GM19043 (cell line): ENCODE data around the gene TMEM205.
"Not testable (repeated sequence)": the region's sequence is repeated elsewhere in the genome, so short reads cannot be mapped to it uniquely, and the experiment has no call there.

ENCODE experiments used
- ATAC-seq: cut with Tn5 transposase; IDR thresholded peaks from one replicate; pipeline ENCODE4 v1.9.1; 2021; ENCODE audit warnings: low read depth; ENCODE audit not compliant: unreplicated experiment

The TMEM205 gene

DNA sequence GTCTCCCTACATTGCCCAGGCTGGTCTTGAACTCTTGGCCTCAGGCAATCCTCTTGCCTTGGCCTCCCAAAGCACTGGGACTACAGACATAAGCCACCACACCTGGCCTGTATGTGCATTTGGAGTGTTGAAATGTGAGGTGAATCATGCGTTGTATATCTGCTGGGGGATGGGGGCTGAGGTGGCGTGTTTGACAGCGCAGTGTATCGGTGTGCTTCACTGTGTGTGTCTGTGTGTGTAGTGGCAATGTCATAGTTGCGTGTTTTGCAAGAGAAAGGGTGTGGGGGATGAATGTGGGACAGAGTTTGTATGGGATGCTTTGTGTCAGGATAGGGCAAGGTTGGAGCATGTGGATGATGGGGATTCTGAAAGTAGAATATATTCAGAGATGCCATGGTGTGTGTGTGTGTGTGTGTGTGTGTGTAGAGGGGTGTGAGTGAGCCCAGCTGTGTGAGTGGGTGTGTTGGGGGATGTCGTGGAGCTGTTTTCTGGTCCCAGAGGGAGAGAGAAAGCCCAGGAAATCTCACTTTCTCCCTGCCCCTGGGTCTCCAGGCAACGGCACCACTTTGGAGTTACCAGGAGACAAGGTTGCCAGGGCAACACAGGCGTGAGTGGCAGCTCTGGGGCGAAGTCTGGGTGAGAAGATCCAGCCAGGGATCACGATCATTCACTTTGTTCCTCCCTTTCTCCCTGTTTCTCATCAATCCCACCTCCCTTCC, 27.3 kb upstream of the TMEM205 start:
- ATAC-seq = no peak

DNA sequence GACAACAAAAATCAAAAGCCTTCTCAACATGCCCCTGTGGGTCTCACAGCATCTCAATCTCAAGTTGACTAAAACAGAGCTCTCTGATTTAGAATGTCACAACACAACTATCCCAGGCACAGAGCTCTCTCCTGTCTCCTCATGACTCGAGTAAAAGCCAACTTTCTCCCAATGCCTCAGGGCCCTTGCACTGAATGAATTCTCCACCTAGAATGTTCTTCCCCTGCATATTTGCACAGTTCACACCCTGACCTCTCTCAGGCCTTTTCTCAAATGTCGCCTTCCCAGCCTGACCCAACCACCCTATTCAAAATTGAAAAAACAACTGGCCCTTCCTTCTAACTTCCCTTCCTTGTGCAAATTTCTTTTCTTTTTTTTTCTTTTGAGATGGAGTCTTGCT, 24.7 kb upstream of the TMEM205 start:
- no peak for ATAC-seq

DNA sequence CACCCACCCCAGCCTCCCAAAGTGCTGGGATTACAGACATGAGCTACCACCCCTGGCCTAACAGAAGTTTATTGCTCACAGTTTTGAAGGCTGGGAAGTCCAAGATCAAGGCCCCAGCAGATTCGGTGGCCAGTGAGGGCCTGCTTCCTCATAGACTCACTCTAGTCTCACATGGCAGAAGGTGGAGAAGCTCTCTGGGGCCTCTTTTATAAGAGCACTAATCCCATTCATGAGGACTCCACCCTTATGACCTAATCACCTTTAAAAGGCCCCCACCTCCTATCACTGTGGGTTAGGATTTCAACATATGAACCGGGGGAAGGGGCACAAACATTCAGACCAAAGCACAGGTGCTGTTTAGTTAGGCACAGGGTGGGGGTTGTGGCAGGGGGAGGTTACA, 21.5 kb upstream of the TMEM205 start:
- no peak for ATAC-seq

DNA sequence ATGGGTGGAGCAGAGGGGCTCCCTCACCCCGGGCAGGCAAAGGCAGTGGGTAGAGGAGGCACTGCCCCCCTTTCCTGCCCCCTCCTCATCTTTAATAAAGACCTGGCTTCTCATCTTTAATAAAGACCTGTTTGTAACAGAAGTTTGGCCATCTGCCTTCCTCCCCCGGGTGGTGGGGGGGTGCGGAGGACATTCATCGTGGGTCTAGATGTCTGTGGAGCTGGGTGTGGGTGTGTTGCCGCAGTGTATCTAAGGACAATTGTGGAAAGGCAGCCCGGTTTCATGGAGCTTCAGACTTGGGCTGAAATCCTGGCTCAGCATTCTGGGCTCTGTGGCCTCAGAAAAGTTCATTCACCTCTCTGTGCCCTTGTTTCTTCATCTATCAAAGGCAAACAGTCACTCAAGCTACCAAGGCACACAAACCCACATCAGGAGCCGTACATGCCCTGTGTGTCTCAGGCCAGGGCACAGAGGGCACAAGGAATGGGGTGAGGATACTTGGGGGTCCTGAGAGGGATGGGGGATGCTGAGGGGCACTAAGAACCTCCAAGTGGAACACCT, 19.6 kb upstream of the TMEM205 start:
- ATAC-seq = no peak

DNA sequence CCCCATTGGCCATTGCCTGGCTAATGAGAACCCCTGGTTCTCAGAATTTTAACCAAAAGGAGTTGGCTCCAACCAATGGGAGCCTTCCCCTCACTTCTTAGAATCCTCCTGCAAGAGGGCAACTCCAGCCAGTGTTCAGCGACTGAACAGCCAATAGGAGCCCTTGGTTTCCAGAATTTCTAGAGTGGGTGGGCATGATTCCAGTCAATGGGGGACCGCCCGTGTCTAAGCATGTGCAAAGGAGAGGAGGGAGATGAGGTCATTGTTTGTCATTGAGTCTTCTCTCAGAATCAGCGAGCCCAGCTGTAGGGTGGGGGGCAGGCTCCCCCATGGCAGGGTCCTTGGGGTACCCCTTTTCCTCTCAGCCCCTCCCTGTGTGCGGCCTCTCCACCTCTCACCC, 18.9 kb upstream of the TMEM205 start:
- no peak for ATAC-seq

DNA sequence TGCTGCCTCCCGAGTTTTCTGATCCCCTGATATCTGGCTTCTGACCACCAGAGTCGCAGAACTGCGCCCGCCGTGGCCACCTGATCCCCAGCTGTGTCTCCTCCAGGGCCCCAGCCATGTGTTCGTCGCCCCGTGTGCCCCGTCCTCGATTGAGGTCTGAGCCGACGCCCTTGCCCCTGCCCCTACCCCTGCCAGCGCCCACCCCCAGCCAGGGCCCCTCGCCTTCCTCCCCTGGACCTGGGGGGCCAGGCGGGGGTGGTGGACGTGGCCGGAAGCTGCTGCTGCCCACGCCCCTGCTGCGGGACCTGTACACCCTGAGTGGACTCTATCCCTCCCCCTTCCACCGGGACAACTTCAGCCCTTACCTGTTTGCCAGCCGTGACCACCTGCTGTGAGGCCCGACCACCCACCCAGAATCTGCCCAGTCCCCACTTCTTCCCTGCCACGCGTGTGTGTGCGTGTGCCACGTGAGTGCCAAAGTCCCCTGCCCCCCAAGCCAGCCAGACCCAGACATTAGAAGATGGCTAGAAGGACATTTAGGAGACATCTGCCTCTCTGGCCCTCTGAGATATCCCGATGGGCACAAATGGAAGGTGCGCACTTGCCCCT, 18.3 kb upstream of the TMEM205 start:
- ATAC-seq = no peak

DNA sequence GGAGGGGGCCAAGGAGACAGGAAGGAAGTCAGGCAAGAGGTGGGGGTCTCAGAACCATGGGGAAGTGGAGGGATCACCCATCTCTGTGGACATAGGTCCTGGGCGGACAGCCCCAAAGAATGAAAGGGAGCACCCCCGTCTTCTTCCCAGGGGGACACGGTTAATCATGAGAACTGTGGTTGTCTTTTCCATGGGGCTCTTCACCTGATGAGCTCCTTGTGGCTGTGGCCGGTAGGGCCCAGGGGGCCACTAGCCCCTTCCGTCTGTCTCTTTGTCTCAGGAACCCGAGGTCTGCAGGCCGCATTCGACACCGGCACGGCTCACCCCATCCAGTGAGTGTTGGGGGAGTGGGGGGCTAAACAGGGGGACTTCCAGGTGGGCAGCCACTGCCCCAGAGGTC, 17.8 kb upstream of the TMEM205 start:
- ATAC-seq = no peak

DNA sequence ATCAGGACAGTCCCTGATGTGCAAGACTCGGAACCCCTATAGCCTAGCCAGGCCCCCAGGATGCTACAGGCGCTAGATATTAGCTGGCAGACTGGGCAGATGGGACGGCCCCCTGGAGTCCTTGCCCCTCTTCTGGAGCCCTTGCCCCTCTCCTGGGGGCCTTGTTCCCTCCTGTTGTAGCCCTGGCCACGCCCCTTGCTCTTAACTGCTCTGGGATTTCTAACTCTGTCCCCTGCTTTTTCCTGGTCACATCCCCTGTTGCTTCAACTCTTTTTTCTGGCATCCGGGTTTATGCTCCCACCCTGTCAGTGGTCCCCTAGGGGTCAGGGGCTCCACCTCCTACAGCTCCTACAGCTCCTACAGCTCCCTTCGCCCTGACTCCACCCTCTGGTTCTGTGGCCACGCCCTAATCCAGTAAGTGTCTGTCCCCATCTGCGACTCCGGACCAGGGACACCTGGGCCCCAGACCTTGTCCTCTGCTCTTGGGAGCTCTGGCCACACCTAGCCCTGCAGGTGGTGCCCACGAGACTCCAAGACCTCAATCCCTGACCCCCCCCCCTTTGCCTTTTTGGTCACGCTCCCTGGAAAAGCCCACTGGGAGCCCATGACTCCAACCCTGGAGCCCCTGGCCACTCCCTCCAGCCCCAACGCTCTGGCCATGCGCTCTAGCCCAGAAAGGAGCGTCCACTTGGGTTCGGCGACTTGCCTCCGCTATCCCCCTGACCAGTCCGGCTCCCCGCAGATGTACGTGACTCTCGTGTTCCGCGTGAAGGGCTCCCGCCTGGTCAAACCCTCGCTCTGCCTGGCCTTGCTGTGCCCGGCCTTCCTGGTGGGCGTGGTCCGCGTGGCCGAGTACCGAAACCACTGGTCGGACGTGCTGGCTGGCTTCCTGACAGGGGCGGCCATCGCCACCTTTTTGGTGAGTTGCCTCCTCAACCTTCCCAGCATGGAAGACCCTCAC, 16.0 kb upstream of the TMEM205 start:
- no peak for ATAC-seq

DNA sequence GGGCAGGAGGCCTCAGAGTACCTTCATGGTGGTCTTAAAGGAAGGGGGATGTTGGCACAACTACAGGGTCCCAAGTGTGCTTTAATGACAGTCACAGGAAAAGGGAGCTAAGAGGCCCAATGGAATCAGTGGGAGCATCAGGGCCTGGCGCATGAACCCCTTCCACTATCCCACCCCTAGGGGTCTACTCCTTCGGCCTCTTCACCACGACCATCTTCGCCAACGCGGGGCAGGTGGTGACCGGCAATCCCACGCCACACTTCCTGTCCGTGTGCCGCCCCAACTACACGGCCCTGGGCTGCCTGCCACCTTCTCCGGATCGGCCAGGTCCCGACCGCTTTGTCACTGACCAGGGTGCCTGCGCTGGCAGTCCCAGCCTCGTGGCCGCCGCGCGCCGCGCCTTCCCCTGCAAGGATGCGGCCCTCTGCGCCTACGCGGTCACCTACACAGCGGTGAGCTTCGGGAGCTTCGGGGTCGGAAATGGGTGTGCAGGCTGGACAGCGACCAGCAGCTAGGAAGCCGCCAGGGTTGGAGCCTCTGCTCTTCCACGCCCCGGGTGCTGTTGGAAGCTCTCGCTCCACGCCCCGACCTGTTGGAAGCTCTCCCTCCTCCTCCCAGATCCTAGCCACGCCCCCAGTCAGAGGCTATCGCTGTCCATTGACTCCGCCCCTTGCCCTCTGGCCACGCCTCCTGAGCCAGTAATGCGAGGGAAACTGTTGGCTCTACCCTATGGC, 15.1 kb upstream of the TMEM205 start:
- ATAC-seq = no peak

DNA sequence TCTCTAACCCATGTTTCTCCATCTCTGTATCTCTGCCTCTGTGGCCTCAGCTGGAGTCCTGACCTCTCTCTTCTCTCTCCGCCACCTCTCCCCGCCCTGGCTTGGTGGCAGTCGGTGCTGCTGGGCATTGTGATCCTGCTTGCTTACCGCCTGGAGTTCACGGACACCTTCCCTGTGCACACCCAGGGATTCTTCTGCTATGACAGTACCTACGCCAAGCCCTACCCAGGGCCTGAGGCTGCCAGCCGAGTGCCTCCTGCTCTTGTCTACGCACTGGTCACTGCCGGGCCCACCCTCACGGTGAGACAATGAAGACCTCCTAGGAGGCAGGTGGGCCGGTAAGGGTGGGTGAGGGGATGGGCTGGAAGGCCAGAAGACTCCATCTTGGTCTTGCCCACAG, 13.4 kb upstream of the TMEM205 start:
- ATAC-seq = no peak

DNA sequence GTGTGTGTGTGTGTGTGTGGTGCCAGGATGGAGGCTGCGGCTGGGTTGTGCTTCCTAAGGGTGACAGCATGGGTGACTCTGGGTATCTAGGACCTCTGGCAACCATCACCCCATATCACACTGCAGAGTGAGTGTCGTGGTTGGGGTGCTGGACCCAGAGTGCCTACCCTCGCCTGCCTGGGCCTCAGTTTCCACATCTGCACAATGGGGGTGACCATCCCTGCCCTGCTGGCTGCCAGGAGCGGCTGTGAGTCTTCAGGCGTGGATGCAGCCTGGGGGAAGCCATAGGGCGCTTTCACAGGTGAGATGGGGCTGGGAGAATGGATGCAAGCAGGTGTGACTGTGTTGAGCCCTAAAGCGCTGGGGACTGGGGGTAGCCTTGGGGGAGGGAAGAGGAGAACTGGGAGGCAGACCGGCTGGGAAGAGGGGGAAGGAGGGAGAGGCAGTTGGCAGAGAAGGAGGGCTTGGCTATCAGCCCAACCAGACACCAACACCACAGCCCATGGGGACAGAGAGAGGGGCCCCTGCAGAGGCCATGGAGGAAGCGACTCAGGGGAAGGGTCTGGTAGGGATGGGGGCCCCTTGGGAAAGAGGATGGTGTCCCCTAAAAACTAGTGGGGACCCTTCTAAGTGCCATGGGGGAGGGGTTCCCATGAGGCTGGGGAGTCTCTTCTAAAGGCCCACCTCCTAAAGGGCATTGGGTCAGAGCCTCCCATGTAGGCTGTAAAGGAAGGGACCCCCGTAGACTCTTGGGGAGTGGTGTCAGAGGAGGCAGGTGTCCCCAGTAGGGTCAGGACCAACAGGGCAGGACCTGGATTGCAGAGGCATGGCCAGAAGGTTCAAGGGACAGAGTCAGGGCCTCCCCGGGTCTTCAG, 10.8 kb upstream of the TMEM205 start:
- ATAC-seq = no peak

DNA sequence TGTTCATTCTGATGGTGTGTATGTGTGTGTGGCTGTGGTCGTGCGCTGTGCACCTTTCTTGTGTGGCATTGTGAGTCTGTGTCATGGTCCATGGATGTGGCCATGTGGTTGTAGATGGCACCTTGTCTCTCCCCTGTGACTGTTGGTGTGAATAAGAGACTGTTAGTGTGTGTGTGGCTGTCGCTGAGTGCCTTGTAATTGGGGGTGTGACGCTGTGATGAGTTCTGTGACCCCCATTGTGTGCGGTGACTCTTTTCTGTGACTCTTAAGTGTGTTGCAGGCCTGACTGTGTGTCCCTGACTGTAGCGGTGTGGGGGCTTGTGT, 10.0 kb upstream of the TMEM205 start:
- no peak for ATAC-seq

DNA sequence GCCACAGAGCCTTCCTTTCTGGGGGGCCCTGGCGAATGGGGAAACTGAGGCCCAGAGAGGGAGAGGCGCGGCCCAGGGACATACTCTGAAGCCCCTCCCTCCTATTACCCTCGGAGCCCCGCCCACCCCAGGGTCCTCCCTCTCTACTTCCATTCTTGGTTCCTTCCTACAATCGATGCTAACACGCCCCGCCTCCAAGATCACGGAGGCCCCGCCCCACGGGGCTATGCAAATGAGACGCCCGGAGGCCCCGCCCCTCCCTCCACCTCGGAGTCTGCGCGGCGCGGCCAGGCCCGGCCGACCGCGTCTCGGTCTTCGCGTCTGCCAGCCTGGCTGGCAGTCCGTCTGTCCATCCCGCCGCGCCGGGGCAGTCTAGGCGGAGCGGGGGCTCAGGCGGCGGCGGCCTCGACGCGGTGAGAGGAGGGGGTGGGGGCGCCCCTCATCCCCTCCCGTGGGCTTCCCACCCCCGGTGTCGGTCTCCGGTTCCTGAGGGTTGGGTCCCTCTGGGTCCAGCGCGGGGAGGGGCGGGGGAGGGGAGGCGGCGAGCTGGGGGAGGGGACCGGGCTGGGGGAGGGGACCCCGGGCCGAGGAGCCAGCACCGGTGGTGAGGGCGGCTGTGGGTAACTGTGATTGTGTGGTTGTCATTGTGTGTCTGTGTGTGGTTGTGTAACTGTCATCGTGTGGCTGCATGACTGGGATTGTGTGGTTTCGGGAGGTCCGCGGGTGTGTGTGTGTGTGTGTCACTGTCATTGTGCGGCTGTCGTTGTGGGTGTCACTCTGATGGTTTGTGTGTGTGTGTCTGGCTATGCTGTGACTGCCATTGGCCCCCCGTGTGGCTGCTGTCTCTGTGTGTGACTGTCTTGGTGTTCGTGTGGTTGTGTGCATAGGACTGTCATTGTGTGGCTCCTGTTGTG, 9.3 kb upstream of the TMEM205 start, which contains the start of gene PLPPR2:
TSS of gene PLPPR2 (plus strand) at position 273 of the 914 bp plus-strand sequence. CDS start 2,242 bp downstream, outside the sequence.
- no peak for ATAC-seq

DNA sequence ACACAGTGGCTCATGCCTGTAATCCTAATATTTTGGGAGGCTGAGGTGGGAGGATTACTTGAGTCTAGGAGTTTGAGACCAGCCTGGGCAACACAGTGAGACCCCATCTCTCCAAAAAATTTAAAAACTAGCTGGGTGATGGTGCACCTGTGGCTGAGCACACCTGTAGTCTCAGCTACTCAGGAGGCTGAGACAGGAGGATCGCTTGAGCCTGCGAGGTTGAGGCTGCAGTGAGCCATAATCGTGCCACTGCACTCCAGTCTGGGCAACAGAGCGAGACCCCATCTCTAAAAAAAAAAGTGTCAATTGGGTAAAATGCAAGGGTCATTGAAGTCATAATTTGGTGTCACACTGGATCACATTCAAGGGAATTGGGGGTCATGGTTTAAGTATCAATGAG, 8.0 kb upstream of the TMEM205 start:
- not testable (repeated sequence) for ATAC-seq

DNA sequence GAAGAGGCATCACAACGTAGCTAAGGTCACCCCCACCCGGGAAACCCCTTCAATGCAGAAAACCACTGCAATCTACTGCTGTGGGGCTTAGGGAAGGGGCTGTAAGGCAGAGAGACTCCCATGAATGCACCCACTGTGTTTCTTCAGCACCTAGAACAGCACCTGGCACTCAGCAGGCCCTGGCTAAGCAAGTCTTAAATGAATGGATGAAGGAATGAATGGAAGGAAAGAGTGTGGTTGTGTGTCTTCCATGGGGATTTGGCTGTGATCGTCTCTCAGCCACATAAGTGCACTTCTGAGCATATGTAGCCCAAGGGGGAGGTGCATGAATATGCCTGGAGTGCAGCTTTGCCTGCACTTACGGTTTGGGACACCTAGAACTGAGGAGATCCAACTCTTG, 3.1 kb upstream of the TMEM205 start:
- no peak for ATAC-seq

DNA sequence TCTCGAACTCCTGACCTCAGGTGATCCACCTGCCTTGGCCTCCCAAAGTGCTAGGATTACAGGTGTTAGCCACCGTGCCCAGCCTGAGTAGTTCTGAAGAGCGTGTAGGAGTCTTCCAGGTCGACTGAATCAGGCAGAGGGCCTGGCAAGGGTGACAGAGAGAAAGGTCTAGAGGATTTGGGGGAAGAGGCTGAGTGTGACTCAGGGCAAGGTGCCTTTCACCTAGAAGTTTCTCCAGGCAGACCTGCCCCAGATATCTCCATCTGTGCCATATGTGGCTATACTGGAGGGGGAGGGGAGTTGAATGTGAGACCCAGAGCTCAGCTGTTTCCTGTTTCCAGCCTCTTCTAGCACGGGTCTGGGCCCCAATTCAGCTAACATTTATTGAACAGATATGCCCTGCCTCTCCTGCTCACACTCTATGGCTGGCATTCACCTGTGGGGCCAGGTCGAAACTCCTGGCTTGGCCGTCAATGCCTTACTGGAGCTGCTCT, 1.5 kb upstream of the TMEM205 start:
- ATAC-seq = no peak

DNA sequence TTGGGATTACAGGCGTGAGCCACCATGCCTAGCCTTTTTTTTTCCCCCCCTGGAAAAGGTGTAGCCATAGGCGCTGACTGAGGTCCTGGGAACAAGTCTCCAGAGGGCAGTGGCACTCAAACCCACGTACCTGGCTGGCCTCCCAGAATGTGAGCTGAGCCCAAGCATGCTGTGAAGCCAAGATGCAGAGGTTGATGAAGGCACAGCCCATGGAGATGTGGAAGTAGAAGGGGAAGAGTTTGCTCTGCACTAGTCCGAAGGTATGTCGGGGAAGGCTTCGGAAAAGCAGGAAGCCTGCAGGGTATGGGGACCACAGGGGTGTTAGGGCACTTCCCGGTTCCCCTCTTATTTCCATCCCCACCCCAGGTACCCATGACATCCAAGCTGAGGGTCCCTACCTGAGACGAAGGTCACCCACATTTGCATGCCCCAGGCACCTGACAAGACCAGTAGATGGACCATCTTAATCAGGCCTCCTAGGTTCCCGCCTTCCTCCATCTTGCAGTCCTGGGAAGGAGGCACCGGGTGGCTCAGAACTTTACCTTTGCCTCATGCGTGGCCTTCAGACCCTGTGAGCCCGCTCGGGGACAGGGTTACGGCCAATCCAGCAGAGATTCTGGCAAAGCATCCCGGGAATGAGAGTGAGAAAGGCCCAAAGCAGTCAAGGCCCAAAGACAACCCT, 805 bp downstream of the TMEM205 start:
- ATAC-seq = no peak

DNA sequence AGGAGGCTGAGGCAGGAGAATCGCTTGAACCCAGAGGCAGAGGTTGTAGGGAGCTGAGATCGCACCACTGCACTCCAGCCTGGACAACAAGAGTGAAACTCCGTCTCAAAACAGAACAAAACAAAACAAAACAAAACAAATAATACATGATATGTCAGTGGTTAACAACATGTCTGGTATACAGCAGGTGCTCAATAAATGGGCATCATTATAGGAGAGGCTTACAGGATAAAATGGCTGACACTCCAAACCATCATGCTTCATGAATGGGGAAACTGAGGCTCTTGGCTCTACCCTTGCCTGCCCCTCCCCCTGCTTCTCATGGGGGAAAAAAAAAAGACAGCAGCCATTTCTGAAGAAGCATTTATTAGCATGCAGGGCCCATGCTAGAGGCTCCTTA, 3.6 kb downstream of the TMEM205 start:
- ATAC-seq = no peak
